GM18909 (cell line): Measurements from ENCODE around the gene MAPK12.
A peak's percentile ranks its signal among the peaks of the same experiment; 100 is the strongest.

Source experiments
- ATAC-seq: cut with Tn5 transposase; IDR thresholded peaks from one replicate; pipeline ENCODE4 v1.9.1; 2021; ENCODE audit warnings: mild to moderate bottlenecking; ENCODE audit not compliant: unreplicated experiment, poor library complexity

Gene MAPK12

DNA sequence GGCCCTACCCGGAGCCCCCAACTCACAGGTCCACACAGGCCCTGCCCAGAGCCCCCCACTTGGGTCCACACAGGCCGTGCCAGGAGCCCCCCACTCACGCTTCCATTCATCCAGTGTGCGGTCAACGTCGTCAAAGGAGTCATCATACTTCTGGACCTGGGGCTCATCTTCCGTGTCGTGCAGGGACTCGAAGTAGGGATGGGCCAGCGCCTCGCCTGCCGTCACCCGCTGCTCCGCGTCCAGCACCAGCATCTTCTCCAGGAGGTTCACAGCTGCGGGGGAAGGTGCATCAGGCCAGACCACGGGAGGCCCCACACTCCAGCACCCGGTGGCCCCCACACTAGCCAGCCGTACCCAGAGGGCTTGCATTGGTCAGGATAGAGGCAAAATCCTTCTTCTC, 6.4 kb downstream of the MAPK12 start:
- ATAC-seq: no peak

DNA sequence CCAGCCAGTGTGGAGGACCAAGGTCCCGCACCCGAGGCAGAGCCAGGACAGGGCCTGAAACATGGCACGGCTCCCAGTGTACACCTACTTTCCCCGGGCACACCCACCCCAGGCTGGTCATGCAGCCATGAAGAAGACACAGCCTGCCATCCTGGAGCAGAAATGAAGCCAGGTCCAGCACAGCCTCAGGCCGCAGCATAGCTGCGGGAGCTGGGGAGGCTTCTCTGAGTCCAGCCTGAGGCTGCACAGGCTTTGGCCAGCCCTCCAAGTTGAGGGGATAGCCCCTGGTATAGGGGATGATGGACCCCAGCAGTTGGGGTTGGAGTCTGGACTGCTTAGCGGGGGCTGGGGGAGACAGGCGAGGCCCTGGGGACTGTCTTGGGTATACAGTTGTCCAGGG, 7.5 kb downstream of the MAPK12 start:
- no peak for ATAC-seq

DNA sequence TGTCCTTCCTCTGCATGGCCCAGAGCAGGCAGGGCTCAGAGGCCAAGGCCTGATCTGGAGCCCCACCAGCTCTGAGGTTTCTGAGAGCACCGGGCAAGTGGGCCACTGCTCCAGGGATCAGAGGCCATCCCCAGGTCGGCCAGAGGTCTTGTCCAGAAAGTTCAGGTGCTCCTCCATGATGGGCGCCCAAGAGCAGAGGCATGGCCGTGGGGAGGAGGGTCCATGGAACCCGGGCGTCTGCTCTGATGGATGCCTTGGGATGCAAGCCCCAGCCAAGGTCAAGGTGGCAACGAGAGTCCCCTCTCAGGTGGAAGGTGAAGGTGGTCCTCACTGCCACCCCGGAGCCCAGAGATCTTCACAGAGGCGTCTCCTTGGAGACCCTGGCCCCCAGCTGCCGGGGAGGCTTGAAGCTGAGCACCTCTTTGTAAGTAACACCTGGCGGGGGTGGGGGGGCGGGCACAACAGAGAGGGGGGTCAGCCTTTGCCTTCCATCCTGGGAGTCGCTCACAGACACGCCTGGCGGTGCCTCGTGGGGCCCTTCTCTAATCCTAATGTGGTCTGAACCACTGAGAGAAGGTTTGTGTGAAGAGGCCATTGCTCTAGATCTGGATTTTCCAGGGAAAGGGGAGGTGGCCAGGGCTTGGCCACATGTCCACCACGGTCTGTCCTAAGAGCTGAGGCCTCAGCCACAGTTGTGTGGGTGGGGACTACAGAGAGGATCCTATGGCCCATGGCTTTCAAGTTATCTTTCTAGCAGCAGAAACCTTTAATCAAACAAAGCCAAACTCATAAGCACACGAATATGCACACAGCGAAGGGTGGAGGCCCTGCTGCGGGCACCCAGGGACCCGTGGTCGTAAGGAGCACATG, 8.2 kb downstream of the MAPK12 start:
- no peak for ATAC-seq

- no peak for ATAC-seq
These were observed 9.1 kb downstream of the MAPK12 start for GRCh38 chr22:50252082-50253045.

- ATAC-seq: peak; percentile 7
These were observed 9.9 kb downstream of the MAPK12 start for GRCh38 chr22:50251477-50252081.

DNA sequence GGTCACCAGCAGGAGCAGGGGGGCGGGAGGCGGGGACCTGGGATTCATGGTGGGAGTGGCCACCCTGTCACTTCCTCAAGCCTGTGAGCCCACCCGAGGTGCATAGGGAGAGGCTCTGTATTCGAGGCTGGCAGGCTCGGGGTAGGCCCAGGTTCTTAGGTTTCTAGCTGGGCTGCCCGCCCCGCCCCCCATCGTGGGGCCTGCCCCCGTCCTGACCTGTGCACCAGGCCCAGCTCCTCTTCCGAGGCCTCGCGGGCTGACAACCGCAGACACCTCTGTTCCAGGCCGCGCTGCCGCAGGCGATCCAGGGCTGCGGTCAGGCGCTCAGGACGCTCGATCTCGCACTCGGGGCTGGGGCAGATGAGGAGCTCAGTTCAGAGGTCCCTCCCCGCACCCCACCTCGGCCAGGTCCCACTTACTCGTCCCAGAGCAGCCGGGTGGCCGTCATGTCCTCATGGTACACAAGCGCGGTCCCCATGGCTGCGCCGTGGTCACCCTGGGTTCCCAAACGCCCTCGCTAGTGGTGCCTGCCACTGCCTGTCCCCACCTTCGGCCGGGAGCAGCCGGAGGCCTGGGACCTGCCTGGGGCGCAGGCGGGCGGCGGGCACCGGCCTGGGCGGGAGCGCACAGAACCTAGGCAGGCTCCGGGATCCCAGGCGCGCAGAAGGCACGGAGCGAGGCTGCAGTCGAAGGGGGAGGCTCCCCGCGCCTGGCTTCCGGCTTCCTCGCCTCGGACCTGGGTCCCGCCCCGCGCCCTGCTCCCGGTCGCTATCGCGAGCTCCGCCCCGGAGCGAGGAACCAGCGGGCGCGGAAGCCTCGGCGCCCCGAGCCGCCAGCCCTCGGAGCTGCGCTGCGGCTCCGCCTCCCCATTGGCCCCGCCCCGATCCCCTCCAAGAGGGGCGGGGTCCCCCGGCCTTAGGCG, 10.7 kb downstream of the MAPK12 start, which contains the start of gene HDAC10:
Gene HDAC10 (minus strand): TSS at position 711 of the 922 bp plus-strand sequence. CDS start 233 bp downstream, at position 478.
- ATAC-seq: peak; percentile 67

DNA sequence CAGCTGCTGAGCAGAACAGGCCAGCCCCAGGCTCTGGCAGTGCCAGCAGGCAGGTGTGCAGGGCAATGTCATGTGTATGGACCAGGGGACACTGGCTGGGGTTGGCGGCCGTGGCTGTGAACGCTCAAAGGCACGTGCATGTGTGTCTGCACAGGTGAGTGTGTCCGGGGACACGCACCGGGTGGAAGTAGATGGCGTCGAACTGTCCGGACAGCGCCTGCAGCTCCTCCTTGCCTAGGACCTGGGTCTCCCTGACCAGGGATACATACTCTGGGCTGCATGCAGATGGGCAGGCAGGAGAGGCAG, 11.3 kb downstream of the MAPK12 start:
- no peak for ATAC-seq

- ATAC-seq: no peak
These were observed 11.9 kb downstream of the MAPK12 start for GRCh38 chr22:50249341-50250248.

GRCh38 chr22:50248196-50249081, 13.0 kb downstream of the MAPK12 start:
- ATAC-seq: no peak

DNA sequence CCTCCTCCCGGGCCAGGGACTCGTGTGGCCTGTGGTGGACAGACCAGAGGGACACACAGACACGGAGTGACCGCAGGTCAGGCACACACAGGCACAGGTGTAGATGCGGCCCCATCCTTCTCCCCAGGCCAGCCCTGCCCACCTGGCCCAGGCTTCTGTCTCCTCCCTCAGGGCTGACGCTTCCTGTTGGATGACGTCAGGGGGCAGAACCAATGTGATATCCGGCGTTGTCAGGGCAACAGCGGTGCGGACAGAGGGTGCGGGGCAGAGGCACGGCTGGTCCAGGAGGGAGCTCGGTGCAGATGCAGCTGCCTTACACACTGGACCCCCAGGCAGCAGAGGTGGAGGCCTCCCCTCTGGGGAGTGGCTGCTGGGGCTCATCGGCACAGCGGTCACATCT, 13.7 kb downstream of the MAPK12 start:
- ATAC-seq: no peak

DNA sequence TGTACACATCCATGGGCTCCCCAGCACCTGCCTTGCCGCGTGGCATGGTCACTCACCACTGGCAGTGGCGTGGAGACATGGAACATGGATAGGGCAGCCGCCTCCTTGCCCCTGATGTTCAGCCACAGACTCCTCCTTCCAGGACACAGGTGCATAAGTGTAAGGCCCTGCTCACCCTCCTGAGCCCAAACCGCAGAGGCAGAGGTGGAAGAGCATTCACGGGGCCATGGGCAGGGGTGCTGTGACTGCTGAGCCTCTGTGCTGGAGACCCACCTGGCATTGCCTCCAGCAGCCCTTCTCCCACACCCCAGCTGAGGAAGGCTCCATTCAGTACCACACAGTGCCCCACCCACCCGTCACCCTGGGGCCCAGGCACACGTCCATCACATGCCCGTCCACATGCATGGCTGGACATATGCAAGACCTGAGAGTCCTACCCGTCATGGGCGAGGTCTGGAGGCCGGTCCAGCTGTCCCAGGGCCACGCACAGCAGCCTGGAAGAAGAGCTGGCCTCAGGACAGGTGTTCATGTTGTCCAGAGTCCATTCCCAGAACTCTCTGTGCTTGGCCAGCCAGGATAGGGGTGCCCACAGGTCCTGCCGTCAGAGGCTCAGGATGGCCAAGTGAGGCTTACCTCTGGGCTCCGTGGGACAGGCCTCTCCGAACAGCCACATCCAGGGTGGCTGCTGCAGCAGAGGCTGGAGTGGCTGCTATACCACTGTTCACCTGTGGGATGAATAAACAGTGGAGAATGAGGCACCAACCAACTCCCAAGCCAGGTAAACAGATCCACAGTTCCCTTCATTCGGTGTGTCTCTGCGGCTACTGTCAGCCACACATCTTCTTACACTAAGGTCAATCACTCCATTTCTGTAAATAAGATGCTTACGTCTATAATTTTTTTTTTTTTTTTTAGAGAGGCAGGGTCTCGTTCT, 15.0 kb downstream of the MAPK12 start:
- no peak for ATAC-seq

- no peak for ATAC-seq
These were observed 16.0 kb downstream of the MAPK12 start for GRCh38 chr22:50245214-50246072.

DNA sequence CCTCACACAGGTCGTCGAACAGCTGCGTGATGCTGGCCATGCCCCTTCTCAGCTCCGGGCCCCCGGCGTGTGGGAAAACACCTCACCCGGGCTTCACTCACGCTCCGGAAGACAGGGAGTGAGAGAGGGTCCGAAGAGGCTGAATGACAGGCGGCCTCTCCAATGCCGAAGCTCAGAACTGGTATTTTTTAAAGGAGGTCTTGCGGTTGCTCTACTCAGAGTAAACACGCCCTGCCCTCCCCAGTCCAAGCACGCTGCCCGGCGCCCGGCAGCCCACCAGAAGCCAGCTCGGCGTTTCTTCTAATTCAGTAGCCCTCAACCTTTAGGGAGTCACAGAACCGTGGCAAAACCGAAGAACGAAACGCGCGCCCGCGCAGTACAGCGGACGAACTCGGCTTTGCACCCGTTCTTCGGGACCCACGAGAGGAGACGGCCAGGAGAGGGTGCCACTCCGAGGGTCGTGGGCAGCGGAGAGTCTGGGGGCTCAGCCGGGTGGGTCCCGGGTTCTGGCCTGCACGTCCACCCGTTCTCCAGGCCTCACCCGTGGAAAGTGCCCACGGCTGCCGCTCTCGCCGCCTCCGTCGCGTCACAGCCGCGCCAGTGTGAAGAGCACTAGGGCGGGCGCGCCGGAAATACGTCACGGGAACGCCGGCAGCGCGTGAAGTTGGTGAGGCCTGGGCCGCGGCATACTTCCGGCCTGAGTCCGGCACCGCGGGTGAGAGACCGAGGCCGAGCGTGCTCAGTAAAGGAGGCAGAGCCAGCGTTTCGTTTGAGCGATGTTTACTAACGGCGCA, 16.9 kb downstream of the MAPK12 start, which contains the start of gene TUBGCP6:
Gene TUBGCP6 (minus strand): TSS at position 604 of the 794 bp plus-strand sequence. CDS start 564 bp downstream, at position 40.
- ATAC-seq: peak; percentile 75

GRCh38 chr22:50243685-50244419, 17.6 kb downstream of the MAPK12 start:
- ATAC-seq: no peak
